Measurements from ENCODE around the gene ANKRD63.

The ANKRD63 gene

DNA sequence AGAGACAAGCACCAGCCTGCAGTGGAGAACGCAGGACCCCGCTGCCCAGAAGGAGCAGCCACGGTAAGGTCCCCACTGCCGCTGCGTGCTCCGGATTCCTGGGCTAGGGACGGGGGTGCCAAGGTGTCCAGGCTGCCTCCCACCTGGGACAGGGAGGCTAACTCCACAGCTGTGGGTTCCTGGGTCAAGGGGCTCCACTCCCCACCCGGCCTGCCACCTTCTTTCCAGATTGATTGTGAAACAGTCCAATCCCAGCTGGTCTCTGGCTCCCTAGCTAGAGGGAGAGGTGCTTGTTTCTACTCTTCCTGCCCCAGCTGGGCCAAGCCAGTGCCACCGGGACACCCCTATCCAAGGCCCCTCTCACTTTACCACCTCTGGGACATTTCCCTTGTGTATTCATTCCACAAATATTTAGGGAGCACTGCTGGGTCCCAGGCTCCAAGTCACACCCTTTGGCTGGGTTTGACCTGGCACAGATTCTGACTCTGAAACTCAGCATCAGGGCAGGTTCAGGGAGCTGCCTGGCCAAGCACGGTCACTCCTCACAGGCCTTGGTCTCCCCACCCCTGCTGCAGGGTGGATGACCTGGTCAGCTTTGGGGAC, 42.1 kb downstream of the ANKRD63 start:
- DNase-seq: no peak

DNA sequence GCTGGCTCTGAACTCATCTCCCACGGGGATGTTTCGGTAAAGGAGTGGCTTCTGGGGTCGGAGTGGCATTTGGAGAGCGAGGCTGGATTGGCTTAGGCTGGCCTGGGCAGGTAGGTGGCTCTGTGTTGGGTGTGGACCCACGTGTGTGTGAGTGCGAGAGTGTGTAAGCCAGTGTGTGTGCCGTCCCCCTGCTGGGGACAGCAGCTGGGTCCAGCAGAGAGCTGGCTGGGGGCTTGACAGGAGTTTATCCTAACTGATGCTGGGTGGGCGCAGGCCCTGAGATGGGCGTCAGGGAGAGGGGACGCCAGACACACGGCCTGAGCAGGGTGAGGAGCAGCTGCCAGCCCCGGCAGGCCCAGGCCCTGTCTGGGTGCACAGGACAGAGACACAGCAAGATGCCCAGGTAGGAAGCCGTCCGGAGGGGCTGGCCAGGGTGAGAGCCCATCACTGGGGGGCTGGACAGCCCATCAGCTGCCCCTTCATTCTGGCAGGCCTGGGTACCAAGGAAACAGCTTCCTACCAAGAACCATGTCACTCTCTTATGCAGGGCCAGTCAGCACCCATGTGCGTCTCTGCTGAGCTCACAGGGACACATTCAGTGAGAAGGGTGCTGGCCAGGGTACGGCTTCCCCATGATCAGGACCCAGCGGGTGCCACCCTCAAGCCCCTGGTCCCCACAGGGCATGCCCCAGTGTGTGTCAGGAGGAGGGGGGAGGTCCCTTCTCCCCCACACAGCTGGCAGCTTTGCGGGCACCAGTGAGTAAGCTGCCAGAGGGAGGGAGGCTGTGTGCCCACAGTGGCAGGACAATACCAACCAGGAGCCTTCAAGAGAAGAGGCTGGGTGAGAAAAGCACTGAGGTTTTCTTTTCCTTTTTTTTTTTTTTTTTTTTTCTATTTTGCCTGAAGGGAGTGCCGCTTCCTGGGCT, 42.9 kb downstream of the ANKRD63 start:
- peak in 2 of 3 experiments; percentile 34 to 35 for DNase-seq

DNA sequence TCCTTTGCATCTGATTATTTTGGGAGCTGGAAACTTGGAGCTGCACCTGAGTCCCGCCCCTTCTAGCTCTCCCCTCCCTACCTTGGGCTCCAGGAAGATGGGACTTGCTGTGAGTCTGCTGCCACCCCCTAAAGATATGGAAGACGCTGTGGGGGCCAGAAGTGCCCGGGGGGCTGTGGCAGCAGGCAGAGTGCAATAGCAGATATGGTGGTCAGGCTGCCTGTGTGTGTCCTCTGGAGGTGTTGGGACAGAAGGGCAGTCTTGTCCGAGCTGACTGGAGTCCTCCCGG, 43.5 kb downstream of the ANKRD63 start:
- DNase-seq: peak in 1 of 3 experiments; percentile 39

- peak; percentile 22 to 70 (median 66) for DNase-seq
Observed at GRCh38 chr15:40238532-40239403, 44.1 kb downstream of the ANKRD63 start, which contains the start of gene PAK6. PAK6 (plus strand) TSS chr15:40239063; CDS start chr15:40264786, 25,723 bp downstream.

DNA sequence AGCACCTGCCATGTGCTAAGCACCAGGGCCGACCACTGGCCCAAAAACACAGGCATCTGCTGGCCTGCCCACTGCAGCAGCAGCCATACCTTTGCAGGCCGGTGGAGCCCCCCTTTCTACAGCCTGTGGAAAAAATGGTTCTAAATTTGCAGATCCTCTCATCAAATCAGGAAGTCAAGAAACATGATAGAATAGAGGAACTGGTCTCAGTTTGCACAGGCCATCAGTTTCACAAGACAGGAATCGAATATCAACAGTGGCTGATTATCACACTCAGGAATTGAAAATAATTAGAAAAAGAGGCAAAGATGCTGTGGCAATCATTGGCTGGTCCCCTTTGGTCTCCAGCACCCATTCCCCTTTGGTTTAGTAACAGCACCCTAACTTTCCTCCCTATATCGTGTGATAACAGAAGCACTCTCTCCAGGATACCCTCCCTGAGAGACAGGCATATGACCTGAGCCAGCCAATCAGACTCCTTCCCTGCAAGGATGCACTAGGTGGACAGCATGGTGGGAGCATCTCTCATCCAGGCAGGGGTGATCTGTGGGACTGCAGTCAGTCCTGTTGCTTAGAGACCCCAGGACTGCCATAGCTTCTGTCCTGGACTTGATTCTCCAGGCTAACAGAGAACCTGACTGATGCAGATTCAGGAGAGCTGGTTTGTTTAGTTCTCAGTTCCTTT, 47.5 kb downstream of the ANKRD63 start:
- DNase-seq: no peak

DNA sequence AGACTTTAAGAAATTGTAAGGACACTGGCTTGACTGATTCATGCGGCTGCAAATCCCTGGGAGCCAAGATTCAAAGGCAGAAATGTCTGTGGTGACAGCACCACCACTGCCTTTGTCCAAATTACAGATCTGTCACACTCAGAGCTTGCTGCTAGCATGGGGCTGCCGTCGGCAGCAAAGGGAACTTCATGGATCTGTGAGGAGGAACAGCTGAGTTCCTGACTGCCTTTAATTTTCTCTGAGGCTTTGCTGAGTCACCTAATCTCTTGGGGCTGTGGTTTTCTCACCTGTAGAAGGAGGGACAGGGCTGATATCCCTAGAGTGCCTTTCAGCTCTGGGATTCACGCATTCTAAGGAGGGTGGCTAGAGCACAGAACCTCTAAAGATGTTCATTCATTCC, 48.1 kb downstream of the ANKRD63 start:
- DNase-seq: no peak

GRCh38 chr15:40233727-40234577, 48.9 kb downstream of the ANKRD63 start:
- no peak for DNase-seq

DNA sequence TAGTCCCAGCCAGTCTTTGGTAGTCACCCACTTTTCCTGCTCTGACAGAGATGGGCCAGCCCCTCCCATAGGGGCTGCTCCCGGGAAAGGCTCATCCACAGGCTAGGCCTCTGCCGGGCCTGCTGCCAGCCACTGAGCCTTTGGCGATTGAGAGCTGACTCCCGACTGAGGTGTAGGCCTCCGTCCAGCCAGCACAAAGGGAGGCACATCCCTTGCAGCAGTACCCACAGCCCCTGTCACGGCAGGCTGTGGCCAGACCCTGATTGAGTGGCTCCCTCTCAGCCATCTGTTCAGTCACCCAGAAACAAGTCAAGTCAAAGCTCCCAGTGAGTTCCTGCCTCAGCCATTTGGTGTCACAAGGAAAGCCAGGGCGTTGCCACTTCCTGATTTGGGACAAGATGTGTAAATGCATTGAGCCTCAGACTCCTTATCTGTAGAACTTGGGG, 50.2 kb downstream of the ANKRD63 start:
- DNase-seq: no peak

All from NCI-H1417 (cell line).